H1 (cell line): Measurements from ENCODE around the gene TXLNA. TPM values are rescaled to one million over a fixed set of nuclear protein-coding genes. Genes with fewer than 3 reads are reported as not detected.

Experiments
- ASH2L ChIP-seq: fragments of 200-600, 300-600 bp; sonication (generic); IDR thresholded peaks from one replicate; pipeline ENCODE4 v1.7.1; 2017; ENCODE audit warnings: low read length
- HDAC6 ChIP-seq: IDR thresholded peaks from one replicate; pipeline ENCODE4 v1.7.1; 2012; ENCODE audit warnings: low read depth, mild to moderate bottlenecking, inconsistent platforms, low read length, moderate library complexity
- KDM1A ChIP-seq: fragments of 200-600, 300-600 bp; sonication (generic); IDR thresholded peaks from 2 replicates; pipeline ENCODE4 v1.7.1; 2016; ENCODE audit warnings: mild to moderate bottlenecking, low read length, borderline replicate concordance
- PHF8 ChIP-seq: fragments of 200-600 bp; sonication (generic); conservative IDR thresholded peaks from 2 replicates; pipeline ENCODE4 v1.7.1; 2012; ENCODE audit warnings: low read depth, mild to moderate bottlenecking, inconsistent platforms, low read length, moderate library complexity
- SIX5 ChIP-seq: IDR thresholded peaks from 2 replicates; pipeline ENCODE4 v1.6.1; 2011; ENCODE audit warnings: mild to moderate bottlenecking, low read depth, low read length
- SRF ChIP-seq: IDR thresholded peaks from 2 replicates; pipeline ENCODE4 v1.6.1; 2011; ENCODE audit warnings: mild to moderate bottlenecking, low read depth, low read length, moderate library complexity
- polyA plus RNA-seq, 7 experiments: library from polyadenylated mRNA; depleted of rRNA in 3 of 7; stranded (reverse) in 5 of 7; unstranded in 2 of 7; fragments of >200 nt in 5 of 7; fragments of 200-250 nt in 2 of 7; gene quantifications; 1 replicate in 5 of 7; 2 replicates in 1 of 7; 4 replicates in 1 of 7; pipeline versions ENCODE4 v1.2.1 to v1.2.3, GENCODE V29; 2011 to 2013; ENCODE audit warnings: missing spikeins in 2 of 7, mixed read lengths in 2 of 7
- total RNA-seq: library from RNA; stranded (reverse); fragmentation: NEBNext Ultra II Directional; extraction: Animal tissue kit (Norgen Biotek cat#: 25700); gene quantifications from 2 replicates; pipeline ENCODE4 v1.2.1, GENCODE V29; 2021
- TF ChIP-seq, protein P1 (sequence below): IDR thresholded peaks from 2 replicates; pipeline ENCODE4 v1.6.1; 2012; ENCODE audit warnings: low read length, inconsistent platforms
- TF ChIP-seq, protein P2 (sequence below): fragments of 300-600 bp; sonication (generic); IDR thresholded peaks from 2 replicates; pipeline ENCODE4 v1.7.1; 2012; ENCODE audit warnings: low read length, moderate library complexity, mild to moderate bottlenecking, inconsistent platforms; ENCODE audit not compliant: insufficient replicate concordance

Gene TXLNA
- total and polyA plus RNA-seq, 2 of the 8 experiments (the other 6 are each of a cell fraction or from before 2014, with no cell fraction given) = 31.3 to 46.9 TPM

DNA sequence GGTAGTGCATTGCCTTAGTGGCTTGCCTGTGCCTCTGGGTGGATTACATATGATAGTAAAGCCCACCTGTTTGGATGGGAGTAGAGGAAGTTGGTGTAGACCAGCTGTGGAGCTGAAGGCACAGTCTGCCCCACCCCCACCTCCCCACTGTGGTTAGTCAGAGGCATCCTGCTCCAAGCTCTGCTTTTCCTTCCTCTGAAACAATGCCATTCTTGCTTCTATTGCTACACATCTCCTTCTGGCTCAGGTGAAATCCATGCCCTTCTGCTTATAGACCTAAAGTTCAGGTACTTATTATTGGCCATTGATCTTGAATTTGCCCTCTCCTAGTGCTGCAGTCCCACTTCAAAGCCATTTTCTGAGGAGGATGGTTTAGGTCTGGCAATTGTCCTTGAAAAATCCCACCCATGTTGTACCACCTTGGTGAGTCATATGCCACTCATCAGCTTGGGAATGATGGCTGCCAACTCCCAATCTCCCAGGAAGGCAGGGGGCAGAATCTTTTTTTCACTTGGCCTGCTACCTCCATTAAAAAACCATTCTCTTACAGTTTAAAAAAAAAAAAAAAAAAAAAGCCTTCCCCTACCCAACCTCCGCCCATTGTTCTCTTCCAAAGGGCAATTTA lies 6.7 kb upstream of the TXLNA start (continued):
- no peak for TF ChIP-seq SIX5
- no peak for TF ChIP-seq PHF8
- no peak for TF ChIP-seq HDAC6
- TF ChIP-seq KDM1A = no peak
- TF ChIP-seq, protein P1, sequence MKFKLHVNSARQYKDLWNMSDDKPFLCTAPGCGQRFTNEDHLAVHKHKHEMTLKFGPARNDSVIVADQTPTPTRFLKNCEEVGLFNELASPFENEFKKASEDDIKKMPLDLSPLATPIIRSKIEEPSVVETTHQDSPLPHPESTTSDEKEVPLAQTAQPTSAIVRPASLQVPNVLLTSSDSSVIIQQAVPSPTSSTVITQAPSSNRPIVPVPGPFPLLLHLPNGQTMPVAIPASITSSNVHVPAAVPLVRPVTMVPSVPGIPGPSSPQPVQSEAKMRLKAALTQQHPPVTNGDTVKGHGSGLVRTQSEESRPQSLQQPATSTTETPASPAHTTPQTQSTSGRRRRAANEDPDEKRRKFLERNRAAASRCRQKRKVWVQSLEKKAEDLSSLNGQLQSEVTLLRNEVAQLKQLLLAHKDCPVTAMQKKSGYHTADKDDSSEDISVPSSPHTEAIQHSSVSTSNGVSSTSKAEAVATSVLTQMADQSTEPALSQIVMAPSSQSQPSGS = no peak
- no peak for TF ChIP-seq SRF
- TF ChIP-seq, protein P2, sequence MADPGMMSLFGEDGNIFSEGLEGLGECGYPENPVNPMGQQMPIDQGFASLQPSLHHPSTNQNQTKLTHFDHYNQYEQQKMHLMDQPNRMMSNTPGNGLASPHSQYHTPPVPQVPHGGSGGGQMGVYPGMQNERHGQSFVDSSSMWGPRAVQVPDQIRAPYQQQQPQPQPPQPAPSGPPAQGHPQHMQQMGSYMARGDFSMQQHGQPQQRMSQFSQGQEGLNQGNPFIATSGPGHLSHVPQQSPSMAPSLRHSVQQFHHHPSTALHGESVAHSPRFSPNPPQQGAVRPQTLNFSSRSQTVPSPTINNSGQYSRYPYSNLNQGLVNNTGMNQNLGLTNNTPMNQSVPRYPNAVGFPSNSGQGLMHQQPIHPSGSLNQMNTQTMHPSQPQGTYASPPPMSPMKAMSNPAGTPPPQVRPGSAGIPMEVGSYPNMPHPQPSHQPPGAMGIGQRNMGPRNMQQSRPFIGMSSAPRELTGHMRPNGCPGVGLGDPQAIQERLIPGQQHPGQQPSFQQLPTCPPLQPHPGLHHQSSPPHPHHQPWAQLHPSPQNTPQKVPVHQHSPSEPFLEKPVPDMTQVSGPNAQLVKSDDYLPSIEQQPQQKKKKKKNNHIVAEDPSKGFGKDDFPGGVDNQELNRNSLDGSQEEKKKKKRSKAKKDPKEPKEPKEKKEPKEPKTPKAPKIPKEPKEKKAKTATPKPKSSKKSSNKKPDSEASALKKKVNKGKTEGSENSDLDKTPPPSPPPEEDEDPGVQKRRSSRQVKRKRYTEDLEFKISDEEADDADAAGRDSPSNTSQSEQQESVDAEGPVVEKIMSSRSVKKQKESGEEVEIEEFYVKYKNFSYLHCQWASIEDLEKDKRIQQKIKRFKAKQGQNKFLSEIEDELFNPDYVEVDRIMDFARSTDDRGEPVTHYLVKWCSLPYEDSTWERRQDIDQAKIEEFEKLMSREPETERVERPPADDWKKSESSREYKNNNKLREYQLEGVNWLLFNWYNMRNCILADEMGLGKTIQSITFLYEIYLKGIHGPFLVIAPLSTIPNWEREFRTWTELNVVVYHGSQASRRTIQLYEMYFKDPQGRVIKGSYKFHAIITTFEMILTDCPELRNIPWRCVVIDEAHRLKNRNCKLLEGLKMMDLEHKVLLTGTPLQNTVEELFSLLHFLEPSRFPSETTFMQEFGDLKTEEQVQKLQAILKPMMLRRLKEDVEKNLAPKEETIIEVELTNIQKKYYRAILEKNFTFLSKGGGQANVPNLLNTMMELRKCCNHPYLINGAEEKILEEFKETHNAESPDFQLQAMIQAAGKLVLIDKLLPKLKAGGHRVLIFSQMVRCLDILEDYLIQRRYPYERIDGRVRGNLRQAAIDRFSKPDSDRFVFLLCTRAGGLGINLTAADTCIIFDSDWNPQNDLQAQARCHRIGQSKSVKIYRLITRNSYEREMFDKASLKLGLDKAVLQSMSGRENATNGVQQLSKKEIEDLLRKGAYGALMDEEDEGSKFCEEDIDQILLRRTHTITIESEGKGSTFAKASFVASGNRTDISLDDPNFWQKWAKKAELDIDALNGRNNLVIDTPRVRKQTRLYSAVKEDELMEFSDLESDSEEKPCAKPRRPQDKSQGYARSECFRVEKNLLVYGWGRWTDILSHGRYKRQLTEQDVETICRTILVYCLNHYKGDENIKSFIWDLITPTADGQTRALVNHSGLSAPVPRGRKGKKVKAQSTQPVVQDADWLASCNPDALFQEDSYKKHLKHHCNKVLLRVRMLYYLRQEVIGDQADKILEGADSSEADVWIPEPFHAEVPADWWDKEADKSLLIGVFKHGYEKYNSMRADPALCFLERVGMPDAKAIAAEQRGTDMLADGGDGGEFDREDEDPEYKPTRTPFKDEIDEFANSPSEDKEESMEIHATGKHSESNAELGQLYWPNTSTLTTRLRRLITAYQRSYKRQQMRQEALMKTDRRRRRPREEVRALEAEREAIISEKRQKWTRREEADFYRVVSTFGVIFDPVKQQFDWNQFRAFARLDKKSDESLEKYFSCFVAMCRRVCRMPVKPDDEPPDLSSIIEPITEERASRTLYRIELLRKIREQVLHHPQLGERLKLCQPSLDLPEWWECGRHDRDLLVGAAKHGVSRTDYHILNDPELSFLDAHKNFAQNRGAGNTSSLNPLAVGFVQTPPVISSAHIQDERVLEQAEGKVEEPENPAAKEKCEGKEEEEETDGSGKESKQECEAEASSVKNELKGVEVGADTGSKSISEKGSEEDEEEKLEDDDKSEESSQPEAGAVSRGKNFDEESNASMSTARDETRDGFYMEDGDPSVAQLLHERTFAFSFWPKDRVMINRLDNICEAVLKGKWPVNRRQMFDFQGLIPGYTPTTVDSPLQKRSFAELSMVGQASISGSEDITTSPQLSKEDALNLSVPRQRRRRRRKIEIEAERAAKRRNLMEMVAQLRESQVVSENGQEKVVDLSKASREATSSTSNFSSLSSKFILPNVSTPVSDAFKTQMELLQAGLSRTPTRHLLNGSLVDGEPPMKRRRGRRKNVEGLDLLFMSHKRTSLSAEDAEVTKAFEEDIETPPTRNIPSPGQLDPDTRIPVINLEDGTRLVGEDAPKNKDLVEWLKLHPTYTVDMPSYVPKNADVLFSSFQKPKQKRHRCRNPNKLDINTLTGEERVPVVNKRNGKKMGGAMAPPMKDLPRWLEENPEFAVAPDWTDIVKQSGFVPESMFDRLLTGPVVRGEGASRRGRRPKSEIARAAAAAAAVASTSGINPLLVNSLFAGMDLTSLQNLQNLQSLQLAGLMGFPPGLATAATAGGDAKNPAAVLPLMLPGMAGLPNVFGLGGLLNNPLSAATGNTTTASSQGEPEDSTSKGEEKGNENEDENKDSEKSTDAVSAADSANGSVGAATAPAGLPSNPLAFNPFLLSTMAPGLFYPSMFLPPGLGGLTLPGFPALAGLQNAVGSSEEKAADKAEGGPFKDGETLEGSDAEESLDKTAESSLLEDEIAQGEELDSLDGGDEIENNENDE = no peak
- no peak for TF ChIP-seq ASH2L
- TF ChIP-seq, all 59 proteins: peak for 0
